Measurements from ENCODE around the gene CPSF6.
"Not testable (repeated sequence)": the region's sequence is repeated elsewhere in the genome, so short reads cannot be mapped to it uniquely, and the experiment has no call there.

DNA sequence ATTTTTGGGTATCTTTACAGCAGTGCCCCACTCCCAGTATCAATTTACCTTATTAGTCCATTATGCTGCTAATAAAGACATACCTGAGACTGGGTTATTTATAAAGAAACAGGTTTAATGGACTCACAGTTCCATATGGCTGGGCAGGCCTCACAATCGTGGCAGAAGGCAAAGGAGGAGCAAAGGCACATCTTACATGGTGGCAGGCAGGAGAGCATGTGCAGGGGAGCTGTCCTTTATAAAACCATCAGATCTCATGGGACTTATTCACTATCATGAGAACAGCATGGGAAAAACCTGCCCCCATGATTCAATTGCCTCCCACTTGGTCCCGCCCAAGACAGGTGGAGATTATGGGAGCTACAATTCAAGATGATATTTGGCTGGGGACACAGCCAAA is 77.9 kb downstream of the CPSF6 start:
- TF ChIP-seq ZNF274 (IDR thresholded peaks at IDR 0.05; ENCODE audit: low read depth, low read length); YY1 (IDR thresholded peaks at IDR 0.05; ENCODE audit: insufficient read depth, insufficient read length); SUZ12 (IDR thresholded peaks at IDR 0.05; ENCODE audit: extremely low read depth, insufficient read depth, insufficient read length): not testable (repeated sequence)

Data from NT2/D1 (cell line).